GM10248 (cell line): ENCODE measurements around the gene CST3.

Experiments used
- CTCF ChIA-PET: fragments of 300-600 bp; sonication (Branson Sonifier 250); formaldehyde crosslinking; extraction: SDS; loops from one replicate; lab custom pipeline; 2021; ENCODE audit warnings: antibody characterized with exemption; lab: Yijun Ruan, JAX
- POLR2A ChIA-PET: fragments of 350-650 bp; sonication (Branson Sonifier 250); formaldehyde crosslinking; extraction: SDS; loops from one replicate; lab custom pipeline; 2020; ENCODE audit warnings: antibody characterized with exemption; lab: Yijun Ruan, JAX
- DNase-seq: peaks from one replicate; pipeline ENCODE4 v3.0.0; 2012; ENCODE audit errors: extremely low spot score
- TF ChIP-seq, protein P1 (sequence below): IDR thresholded peaks from 2 replicates; pipeline ENCODE4 v1.5.1; 2012; ENCODE audit warnings: mild to moderate bottlenecking, low read depth; ENCODE audit errors: extremely low read depth, missing control alignments, control extremely low read depth

Gene CST3

DNA sequence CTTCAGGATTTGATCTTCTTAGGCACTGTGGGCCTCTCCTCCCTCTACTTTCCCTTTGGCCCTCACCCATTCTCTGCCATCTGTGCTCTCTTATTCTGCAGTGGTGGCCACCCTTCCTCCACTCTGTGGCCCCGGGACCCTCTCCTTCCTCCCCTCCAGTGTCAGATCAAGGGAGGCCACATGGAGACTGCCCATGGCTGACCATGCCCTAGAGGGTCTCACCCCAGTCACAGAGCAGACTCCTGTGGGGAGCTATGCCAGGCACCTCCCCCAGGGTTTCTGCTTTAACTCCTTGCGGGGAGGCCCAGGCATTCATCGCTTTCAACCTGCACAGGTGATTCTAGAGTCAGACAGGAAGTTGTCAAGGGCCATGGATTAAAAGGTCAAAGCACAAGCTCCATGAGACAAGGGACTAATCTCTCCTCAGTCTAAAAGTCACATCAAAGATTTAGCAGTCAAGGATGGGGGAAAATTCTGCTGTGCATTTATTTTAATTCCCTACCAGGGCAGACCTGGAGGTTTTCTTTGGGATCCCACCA is 15.7 kb upstream of the CST3 start:
- TF ChIP-seq, protein P1, sequence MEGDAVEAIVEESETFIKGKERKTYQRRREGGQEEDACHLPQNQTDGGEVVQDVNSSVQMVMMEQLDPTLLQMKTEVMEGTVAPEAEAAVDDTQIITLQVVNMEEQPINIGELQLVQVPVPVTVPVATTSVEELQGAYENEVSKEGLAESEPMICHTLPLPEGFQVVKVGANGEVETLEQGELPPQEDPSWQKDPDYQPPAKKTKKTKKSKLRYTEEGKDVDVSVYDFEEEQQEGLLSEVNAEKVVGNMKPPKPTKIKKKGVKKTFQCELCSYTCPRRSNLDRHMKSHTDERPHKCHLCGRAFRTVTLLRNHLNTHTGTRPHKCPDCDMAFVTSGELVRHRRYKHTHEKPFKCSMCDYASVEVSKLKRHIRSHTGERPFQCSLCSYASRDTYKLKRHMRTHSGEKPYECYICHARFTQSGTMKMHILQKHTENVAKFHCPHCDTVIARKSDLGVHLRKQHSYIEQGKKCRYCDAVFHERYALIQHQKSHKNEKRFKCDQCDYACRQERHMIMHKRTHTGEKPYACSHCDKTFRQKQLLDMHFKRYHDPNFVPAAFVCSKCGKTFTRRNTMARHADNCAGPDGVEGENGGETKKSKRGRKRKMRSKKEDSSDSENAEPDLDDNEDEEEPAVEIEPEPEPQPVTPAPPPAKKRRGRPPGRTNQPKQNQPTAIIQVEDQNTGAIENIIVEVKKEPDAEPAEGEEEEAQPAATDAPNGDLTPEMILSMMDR = no peak
- no peak for DNase-seq
- CTCF ChIA-PET = interaction anchor here (0.8 kb wide), 1 partner anchor 11 kb away, joined by 4 read pairs; no protein-coding TSS in a partner anchor
- POLR2A ChIA-PET = no interaction called here

DNA sequence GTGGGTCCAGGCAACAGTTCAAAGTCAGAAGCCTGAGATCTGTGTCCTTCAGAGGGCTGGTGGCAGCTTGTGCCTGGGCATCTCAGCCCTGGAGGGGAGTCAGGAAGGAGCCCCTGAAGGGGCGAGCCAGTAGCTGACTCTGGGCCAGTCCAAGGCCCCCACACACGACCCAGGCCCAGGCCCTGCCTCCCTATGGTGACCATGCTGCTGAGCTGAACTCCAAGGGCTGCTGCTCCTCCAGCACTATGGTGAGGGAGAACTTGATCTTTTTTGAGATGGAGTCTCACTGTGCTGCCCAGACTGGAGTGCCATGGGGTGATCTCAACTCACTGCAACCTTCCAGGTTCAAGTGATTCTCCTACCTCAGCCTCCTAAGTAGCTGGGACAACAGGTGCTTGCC is 15.2 kb upstream of the CST3 start:
- DNase-seq = no peak
- ChIA-PET CTCF (no interaction called here), POLR2A (no interaction called here)
- TF ChIP-seq, protein P1 = no peak

DNA sequence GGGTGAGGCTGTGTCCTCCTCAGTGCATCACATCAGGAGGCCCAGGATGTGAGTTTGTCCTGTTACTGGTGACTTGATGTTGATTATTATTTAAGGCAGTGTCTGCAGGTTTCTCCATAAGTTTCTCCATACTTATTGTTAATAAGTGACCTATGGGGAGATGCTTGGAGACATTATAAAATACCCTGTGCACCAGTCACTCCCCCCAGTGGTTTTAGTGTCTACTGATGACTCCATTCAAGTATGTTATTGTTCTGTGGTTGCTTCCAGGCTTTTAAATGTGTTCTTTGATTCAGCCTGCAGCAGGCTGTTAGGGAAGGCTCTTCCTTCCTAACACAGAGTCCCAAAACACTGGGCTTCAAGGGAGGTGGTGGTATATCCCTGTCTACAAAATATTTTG is 14.6 kb upstream of the CST3 start:
- no peak for DNase-seq
- TF ChIP-seq, protein P1 = no peak
- POLR2A ChIA-PET = no interaction called here
- CTCF ChIA-PET = no interaction called here

DNA sequence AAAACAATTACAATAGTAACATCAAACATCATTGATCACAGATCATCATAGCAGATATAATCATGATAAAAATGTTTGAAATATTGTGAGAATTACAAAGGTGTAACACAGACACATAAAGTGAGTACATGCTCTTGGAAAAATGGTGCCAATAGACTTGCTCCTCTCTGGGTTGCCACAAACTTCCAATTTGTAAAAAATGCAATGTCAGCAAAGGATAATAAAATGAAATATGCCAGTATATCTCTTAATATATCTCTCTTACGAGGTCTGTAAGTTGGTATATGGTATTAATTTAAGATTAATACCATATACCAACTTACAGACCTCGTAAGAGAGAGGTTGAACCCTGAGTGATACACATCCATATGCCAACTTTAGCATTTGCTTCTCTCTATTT is 13.4 kb upstream of the CST3 start:
- CTCF ChIA-PET = no interaction called here
- no peak for DNase-seq
- POLR2A ChIA-PET = interaction anchor here (0.6 kb wide), 1 partner anchor 622 kb away, joined by 4 read pairs; no protein-coding TSS in a partner anchor
- TF ChIP-seq, protein P1 = no peak

DNA sequence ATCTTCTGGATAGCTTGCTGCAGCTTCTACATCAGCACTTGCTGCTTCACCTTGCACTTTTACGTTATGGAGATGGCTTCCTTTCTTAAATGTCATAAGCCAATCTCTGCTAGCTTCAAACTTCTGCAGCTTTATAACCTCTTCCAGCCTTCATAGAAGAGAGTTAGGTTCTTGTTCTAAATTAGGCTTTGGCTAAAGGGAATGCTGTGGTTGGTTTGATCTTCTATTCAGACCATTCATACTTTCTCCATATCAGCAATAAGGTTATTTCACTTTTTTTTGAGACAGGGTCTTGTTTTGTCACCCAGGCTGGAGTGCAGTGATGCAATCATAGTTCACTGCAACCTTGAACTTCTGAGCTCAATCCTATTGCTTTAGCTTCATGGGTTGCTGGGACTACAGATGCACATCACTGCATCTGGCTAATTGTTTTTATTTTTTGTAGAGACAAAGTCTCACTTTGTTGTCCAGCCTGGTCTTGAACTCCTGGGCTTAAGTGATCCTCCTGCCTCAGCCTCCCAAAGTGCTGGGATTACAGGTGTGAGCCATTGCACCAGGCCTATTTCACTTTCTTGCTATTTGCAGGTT is 12.2 kb upstream of the CST3 start:
- TF ChIP-seq, protein P1 = no peak
- CTCF ChIA-PET = no interaction called here
- POLR2A ChIA-PET = no interaction called here
- no peak for DNase-seq

DNA sequence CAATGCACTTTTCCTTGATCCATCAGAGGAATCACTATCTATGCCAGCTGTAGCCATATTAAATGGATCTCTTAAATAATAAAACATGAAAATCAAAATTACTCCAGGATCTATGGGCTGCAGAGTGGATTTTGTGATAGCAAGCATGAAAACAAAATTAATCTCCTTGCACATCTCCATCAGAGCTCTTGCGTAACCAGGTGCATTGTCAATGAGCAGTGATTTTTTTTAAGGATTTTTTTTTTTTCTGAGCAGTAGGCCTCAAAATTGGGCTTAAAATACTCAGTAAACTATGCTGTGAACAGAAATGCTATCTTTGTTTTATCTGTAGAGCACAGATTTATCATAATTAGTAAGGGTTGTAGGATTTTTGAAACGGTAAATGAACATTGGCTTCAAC is 11.5 kb upstream of the CST3 start:
- TF ChIP-seq, protein P1 = no peak
- no peak for DNase-seq
- POLR2A ChIA-PET = no interaction called here
- CTCF ChIA-PET = interaction anchor here (0.7 to 1.0 kb wide), 2 partner anchors 11 to 67 kb away, joined by 3 to 4 read pairs; no protein-coding TSS in a partner anchor
